OCI-M2 (cell line): Measurements from ENCODE around the gene LIPH.

Experiments
- DNase-seq: peaks from one replicate; lab custom pipeline; 2025; ENCODE audit not compliant: unreplicated experiment; lab: John Stamatoyannopoulos, UW

Gene LIPH

GRCh38 chr3:185540695-185541094, 11.7 kb downstream of the LIPH start:
- DNase-seq = no peak

- no peak for DNase-seq
Measured at GRCh38 chr3:185539934-185540333, 12.5 kb downstream of the LIPH start.

GRCh38 chr3:185537369-185537970, 14.9 kb downstream of the LIPH start:
- no peak for DNase-seq

DNA sequence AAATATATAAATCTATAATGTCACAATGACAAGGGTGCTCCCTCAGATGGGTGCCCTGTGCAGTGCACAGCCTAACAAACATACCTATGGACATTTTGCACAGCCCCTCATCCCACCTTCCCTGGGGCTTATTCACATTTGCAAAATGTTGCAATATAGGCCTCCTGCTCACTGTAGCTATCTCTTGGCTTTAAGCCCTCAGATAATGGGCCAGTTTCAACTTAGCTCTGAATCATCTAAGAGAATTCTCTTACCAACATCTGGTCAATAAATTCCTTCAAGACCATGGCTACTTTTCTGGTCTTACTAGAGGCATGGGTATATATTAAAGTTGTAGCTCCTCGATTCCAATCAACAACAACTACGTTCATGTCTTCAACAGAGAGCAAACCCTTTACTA, 17.9 kb downstream of the LIPH start:
- DNase-seq = no peak

DNA sequence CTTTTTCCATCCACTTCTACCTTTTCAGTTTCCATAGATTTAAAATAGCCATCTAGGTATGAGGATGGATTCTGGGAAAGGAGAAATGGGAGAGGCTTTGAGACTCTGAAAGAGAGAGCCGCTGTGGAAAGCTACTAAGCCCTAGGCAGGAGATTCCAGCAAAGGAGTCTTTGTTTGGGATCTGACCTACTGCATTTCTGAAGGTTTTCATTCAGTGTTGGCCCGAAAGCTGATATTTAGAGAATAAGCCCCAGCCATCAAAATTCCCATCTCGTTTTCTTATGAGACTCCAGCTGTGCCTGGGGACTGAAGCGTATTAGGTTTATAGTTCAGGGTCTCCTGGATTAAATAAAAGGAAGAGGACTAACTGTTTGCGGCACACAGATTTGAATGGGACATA, 19.5 kb downstream of the LIPH start:
- no peak for DNase-seq

DNA sequence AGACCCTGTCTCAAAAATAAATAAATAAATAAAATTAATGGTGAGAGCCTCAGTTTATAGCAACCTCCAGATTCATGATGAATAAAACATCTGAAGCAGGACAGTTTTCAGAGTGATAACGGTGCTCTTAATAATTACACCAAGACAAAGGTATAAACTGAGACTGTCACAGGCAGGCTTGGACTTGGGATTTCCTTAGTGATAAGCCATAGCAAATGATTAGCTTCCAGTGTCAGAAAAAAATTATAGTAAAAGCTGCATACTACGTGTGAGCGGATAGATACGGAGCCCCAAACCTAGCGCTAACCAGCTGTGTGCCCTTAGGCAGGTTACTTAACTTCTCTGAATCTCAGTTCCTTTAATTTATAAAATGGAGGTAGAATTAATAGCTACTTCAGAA, 21.5 kb downstream of the LIPH start:
- DNase-seq = no peak

DNA sequence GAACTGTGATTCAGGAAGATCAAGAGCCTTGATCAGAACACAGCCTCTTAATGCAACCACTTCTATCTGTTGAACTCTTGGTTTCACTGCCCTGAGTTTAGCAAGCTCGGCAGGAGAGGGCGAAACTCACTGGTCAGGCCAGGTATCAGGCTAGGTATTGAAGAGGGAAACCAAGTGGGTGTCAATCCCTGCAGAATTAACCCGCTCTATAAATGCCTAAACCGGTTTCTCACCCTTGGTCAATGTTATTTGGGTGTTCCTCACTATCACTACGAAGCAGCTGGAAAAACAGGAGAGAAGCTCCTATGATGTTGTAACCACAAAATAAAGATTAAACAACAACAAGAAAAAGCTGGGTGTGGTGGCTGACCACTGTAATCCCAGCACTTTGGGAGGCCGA, 23.9 kb downstream of the LIPH start:
- no peak for DNase-seq

DNA sequence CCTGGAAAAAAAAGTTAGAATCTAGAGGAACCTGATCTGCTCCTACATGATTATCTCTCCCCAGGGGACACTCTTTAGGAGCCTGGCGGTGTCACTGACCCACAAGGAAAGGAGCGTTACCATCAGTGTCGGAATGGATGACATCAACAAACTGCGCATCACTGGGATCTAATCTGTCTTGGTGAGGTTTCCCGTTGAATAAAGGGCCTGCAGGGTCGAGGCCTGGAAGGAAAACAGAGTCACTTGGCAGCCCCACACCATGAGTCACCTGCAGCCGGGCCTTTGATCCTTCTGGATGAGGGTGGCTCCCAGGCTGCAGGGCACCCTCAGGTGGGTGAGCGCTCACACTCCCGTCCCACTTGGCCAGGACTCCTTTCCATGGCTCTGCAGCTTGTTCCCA, 25.0 kb downstream of the LIPH start:
- no peak for DNase-seq

DNA sequence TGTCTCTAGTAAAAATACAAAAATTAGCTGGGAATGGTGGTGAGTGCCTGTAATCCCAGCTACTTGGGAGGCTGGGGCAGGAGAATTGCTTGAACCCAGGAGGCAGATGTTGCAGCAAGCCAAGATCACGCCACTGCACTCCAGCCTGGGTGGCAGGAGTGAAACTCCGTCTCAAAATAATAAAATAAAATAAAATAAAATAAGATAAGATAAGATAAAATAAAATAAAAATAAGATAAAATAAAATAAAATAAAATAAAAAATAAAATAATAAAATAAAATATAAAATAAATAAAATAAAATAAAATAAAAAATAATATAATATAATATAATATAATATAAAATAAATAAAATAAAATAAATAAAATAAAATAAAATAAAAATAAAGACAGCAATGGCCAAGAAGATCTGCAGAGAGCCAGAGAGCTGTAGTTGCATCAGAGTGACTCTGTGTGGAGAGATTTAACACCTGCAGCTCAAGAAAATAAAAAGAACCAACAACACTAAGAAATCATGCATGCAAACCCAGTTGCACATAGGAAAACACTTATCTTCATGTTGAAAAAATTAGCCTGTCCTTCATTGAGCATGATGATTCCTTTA, 25.9 kb downstream of the LIPH start:
- no peak for DNase-seq

- no peak for DNase-seq
Measured at GRCh38 chr3:185521349-185522138, 30.8 kb downstream of the LIPH start.

DNA sequence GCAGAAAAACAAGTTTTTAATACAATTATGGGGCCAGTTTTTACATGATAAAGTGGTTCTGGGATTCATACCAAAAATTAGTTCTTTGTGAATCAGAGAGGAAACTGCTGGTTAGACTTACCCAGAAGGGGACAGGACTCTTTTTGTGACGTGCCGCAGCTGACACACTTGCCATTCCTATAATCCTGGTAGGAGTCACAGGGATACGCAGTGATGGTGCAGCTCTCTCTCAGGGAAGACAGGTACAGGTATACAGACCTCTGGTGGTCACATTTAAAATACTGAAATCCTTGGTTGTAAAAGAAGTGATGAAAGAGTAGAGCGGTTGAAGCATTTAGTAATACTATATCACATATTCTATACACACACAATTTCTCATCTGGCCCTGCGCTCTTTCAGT, 33.4 kb downstream of the LIPH start:
- no peak for DNase-seq

DNA sequence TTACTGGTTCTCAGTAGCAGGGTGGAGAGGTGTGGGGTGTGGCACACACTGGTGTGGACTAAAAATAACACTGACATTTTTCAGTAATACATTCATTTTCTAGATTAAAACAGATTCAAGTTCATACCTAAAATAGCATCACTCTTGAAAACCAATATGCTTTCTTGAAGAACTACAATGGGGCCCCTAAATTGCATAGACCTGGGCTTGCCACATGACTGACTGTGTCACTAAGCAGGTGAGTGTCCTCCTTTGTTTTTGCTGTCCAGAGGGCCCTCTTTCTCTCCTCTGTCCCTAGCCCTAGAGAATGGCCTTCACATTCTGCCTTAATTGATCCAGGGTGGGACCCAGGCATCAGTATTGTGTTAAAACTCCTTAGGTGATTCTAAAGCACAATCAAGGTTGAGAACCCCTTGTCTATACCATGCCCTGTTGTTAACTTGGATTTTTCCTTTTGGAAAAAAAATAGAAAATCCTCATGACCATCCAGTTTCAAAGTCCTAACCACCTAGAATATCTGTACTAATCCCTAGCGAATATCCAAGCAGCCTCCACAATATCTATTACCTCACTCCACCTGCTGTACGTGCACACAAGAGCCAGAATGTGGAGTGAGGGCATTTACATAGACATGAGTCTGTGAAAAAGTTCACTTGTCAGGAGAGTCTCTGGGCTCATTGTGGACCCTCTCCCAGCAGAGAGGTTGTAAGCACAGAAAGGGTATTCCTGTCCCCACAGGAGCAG, 34.8 kb downstream of the LIPH start:
- DNase-seq = no peak

DNA sequence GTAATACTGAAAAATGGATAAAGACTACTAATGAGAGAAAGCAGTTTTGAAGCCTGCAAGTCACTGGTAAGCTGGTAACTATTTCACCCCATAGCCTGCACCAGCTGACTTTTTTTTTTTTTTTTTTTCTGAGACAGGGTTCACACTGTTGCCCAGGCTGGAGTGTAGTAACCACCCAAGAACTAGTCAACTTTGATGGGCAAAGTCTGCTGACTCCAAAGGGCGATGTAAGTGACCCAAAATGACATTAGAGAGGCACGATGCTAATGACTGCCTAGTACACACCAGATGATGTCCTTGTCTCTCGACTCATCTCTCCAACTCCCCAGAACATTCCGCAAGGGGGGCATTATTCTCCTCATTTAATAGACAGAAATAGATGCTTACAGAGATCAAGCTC, 40.7 kb downstream of the LIPH start:
- DNase-seq = no peak

GRCh38 chr3:185508335-185508991, 43.9 kb downstream of the LIPH start:
- DNase-seq = no peak

- DNase-seq = no peak
Measured at GRCh38 chr3:185507883-185508282, 44.5 kb downstream of the LIPH start.

DNA sequence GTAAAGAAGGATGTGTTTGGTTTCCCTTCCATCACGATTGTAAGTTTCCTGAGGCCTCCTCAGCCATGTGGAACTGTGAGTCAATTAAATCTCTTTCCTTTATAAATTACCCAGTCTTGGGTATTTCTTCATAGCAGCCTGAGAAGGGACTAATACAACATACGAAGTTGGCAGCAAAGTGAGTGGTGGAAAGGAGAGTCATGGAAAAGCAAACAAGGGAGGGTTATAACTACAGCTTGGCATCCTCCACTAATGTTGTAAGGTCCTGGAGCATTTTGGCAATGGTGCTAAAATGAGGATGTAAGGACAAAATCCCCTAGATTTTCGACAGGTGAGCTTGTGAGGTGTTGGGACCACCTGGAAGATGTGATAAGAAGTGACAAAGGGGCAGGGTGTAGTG, 47.8 kb downstream of the LIPH start:
- DNase-seq = no peak

- DNase-seq = no peak
Measured at GRCh38 chr3:185503521-185503920, 48.9 kb downstream of the LIPH start.

- no peak for DNase-seq
Measured at GRCh38 chr3:185502987-185503386, 49.4 kb downstream of the LIPH start.

DNA sequence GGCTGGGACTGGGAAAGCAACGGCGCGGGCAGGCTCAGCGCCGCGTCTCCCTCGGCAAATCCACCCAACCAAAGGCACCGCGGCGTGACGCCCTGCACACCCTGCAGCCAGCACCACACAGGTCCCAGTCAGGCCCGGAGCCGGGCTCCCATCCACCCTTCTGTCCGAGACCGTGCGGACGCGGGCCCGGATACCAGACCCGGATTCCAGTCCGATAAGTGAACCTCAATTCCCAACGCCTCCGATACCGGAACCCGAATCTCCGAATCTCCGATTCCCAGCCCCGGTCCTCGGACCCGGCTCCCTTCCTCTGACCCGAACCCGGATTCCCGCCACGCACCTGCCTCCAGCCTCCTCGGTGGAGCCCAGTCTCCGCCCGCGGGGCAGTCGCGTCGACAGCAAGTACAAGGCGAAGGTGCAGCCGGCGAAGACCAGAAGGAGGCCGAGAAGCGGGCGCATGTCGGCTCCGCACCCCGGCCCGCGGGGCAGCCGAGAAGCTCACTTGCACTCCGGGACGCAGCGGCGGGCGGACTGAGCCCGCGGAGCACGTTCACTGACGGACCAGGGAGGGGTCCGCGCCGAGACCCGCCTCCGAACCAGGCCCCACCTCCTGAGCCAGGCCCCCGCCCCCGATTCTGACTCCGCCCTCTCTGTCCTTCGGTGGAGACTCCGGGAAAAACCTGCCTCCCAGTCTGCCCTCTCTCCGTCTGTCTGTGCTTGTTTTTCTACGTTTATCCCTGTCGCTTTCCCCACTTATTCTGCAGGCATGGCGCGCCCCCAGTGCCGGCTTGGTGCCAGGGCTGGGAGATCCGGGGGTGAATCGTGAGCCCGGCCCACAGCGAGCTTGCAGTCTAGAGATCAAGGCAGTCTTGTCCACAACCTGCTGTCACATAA, 53.6 kb downstream of the LIPH start, which contains the start of gene TMEM41A:
Gene TMEM41A (minus strand): TSS at position 533 of the 894 bp plus-strand sequence. CDS start 74 bp downstream, at position 459.
- DNase-seq = peak; percentile 32

DNA sequence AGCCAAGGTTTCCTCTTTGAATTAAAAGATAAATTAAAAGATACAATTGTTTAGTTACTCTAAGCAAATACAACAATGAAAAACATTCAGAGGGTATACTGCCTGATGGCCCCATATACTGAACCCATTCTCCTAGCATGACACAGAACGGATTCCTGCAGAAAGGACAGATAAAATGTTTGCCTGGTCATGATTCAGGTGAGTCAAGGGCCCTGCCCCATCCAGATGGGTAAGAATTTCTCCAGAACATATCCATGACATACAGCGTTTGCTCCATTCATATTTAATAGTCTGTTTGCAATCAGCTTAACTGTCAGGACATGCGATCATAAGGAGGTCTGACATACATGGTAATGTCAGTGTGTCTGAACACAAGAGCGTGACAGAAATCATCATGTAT, 62.1 kb downstream of the LIPH start:
- no peak for DNase-seq
